NAMALWA (cell line): Measurements from ENCODE around the gene CHRND.

Source experiments
- DNase-seq: peaks from one replicate; pipeline ENCODE4 v3.0.0-alpha.2; 2015; ENCODE audit warnings: low spot score

CHRND gene

GRCh38 chr2:232573042-232573441 is 47.1 kb downstream of the CHRND start:
- DNase-seq, result no peak

DNA sequence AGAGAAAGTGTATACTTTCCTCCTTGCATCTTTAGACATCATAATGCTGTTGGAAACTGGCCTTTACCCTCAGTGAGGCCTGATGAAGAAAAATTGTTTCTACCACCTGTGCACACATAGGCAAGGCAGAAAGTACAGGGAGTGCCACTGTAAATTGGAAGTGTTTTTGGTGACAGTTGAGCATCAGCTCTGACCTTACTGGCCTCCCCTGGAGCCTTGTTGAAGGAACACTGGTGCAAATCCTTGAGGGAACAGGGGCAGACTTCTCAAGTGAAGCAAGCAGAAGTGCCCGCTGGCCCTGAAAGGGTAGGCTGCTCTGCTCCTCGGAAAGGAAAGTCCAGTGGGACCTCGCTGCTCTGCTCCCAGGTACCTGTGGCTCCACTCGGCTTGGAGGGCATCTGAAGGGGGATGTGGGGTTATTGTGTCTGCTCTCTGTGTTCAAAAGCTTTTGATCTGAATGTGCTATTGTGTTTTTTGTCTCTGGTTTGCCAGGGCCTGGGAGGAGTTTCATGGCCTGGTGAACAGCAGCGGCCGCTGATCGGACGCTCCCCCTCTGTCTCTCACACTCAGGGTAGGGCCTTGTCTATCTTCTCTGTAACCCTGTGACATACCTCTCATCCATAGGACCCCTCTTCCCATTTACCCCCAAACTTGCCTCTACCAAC is 47.9 kb downstream of the CHRND start:
- no peak for DNase-seq

DNA sequence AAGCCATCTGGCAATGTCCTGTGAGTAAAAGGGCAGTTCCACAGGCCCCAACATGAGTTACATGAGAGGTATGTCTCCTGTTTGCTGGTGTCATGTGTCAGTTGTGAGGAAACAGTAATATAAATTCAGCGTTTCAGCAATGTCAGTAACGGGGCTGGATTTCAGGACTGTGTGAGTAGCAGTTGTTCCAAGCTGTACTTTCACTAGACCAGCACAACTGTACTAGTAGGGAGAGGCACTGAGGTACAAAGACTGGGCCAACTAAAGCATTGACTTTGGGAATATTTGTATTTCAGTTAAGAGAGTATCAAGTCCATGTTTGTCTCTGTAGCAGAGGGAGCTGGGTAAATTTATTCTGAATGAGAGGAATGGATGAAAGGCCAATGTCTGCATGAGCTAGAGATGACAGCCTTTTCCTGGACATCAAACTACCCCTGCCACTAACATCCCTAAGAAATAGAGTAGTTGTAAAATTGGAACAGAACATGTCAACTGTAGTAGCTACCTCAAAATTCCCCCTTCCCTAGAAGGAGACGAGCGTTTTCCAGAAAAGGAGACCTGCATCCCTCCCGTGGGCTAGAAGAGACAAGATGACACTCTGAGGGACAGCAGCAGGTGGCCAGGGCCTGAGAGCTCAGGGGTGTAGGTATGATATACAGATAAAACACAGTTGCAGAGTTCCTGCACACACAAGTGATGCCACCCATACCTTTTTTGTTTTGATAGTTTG is 48.9 kb downstream of the CHRND start:
- no peak for DNase-seq

DNA sequence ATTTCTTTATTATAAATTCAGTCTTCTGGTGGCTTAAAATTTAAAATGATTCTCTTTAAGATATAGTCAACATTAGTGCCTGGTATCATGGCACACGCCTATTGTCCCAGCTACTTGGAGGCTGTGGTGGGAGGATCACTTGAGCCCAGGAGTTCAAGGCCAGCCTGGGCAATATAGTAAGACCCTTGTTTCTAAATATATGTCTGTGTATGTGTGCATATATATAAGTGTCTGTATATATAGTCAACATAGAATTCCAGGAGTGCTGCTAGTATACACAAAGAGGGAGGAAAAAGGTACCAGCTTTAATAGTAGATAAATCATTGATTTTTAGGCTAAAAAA is 49.4 kb downstream of the CHRND start:
- DNase-seq, result no peak

DNA sequence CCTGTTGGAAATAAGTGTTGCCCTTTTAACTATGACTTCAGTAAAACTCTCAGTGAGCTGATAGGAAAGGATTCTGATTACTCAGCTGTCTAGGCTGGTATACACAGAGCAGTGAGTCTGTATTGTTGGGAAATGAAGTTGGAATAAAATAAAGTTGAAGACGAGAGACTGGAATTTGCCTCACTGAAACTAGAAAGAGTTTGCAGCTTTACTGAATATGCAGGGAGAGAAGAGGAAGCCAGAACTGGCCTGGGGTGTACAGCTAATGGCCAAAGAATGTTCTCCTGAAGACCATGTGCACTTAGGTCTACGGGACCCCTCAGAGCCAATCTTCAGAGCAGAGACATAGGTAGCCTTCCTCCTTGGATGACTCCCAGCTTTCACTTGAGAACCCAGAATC is 51.0 kb downstream of the CHRND start:
- no peak for DNase-seq

- no peak for DNase-seq
Measured at GRCh38 chr2:232577841-232578240, 51.9 kb downstream of the CHRND start.

DNA sequence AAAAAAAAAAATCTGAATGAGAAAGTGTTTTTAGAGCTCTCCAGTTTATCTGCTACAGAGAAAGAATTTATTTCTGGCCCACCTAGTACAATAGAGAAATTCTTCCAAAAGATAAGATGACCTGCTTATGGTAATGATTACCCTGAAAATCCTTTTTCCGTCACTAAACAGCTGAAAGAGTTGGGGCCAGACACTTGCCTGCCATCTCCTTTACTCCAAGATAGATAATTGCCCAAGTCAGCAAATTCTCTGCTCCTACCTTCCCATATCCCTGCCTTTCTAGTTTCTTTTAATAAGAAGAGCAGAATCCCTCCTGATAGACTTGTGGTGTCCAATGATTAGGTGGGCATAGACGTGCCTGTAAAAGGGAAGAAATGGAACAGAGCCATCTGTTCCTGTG is 52.7 kb downstream of the CHRND start:
- no peak for DNase-seq

GRCh38 chr2:232580648-232580981 is 54.7 kb downstream of the CHRND start:
- no peak for DNase-seq

- no peak for DNase-seq
Measured at GRCh38 chr2:232581725-232582124, 55.8 kb downstream of the CHRND start.

DNA sequence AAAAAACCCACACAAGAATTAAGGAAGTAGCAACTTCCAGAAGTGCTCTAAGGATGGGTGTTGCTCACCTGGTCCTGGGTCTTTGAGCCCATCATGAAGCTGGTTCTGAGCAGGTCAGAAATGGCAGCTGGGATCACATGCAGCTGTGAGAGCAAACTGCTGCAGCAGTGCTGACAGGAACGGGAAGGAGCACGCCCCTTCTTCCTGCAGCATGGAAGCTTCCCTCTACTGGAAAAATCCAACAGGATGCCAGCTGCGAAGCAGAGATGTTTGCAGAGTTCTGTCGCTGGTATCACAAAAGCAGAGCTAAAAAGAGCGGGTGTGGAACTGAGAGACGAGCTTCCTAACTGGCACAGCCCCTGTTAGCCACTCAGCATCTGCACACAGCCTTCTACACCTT is 58.3 kb downstream of the CHRND start:
- no peak for DNase-seq
